ENCODE measurements around the gene HIF1A. TPM values are rescaled to one million over a fixed set of nuclear protein-coding genes. Genes with fewer than 3 reads are reported as not detected.
A peak's percentile ranks its signal among the peaks of the same experiment; 100 is the strongest.

The HIF1A gene
- total and polyA plus RNA-seq, 10 of the 15 experiments (the other 5 are each of a cell fraction or from before 2014, with no cell fraction given), result 18.3 to 97.0 (median 75.3) TPM

DNA sequence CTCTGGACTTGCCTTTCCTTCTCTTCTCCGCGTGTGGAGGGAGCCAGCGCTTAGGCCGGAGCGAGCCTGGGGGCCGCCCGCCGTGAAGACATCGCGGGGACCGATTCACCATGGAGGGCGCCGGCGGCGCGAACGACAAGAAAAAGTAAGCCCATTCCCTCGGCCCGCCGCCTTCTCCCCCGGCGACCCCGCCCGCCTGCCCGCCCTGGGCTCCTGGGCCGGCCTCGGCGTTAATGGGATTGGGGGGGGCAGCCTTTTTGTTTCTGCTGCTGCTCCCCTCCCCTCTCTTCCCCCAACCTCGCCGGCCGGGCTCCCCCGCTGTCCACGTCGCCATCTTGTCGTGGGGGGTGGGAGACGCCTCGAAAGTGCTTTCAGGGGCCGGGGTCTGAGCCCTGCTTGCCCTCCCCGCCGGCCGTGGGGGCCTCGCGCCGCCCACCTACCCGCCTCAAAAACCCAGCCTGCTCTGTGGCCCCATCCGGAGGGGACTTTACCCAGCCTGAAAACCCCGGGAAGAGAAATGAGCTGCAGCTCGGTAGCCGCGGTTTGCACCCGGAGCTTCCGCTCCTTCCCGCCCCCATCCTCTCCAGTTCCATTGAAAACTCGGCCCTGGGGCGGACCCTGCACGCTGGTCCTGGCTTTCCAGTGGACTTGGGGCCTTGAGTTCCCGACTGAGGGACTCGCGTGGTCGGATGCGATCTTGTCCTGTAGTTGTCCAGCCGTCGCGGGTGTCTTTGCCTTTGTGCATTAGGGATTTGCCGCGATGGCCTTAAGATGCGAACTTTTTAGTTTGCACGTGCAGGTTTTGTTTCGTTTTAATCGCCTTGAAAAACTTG lies 598 bp downstream of the HIF1A start (continued):
- TF ChIP-seq BACH1 (IDR thresholded peaks at IDR 0.05; ENCODE audit: borderline replicate concordance) (no peak), BMI1 (IDR thresholded peaks at IDR 0.05; ENCODE audit: borderline replicate concordance) (no peak), REST (IDR thresholded peaks at IDR 0.05; ENCODE audit: low read depth, low read length) (no peak), SIN3A (IDR thresholded peaks at IDR 0.05; ENCODE audit: low read depth, low read length) (peak; percentile 47; the same call in 1 of the 2 replicates), BCLAF1 (IDR thresholded peaks at IDR 0.05) (no peak), IRF5 (IDR thresholded peaks at IDR 0.05; ENCODE audit: borderline replicate concordance) (no peak), SKIL (IDR thresholded peaks at IDR 0.05; ENCODE audit: low read depth, poor library complexity, severe bottlenecking) (no peak), LARP7 (IDR thresholded peaks at IDR 0.05) (peak; percentile 78; the same call in 1 of the 2 replicates), SUZ12 (IDR thresholded peaks at IDR 0.05; ENCODE audit: unreplicated experiment) (no peak), CEBPB (IDR thresholded peaks at IDR 0.05; ENCODE audit: borderline replicate concordance in 1 of 2, low read depth in 2 of 2, low read length in 2 of 2) (no peak)
- TF ChIP-seq, protein P1, sequence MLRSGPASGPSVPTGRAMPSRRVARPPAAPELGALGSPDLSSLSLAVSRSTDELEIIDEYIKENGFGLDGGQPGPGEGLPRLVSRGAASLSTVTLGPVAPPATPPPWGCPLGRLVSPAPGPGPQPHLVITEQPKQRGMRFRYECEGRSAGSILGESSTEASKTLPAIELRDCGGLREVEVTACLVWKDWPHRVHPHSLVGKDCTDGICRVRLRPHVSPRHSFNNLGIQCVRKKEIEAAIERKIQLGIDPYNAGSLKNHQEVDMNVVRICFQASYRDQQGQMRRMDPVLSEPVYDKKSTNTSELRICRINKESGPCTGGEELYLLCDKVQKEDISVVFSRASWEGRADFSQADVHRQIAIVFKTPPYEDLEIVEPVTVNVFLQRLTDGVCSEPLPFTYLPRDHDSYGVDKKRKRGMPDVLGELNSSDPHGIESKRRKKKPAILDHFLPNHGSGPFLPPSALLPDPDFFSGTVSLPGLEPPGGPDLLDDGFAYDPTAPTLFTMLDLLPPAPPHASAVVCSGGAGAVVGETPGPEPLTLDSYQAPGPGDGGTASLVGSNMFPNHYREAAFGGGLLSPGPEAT (IDR thresholded peaks at IDR 0.05; ENCODE audit: low read depth), result peak; percentile 55
- TF ChIP-seq, protein P2, sequence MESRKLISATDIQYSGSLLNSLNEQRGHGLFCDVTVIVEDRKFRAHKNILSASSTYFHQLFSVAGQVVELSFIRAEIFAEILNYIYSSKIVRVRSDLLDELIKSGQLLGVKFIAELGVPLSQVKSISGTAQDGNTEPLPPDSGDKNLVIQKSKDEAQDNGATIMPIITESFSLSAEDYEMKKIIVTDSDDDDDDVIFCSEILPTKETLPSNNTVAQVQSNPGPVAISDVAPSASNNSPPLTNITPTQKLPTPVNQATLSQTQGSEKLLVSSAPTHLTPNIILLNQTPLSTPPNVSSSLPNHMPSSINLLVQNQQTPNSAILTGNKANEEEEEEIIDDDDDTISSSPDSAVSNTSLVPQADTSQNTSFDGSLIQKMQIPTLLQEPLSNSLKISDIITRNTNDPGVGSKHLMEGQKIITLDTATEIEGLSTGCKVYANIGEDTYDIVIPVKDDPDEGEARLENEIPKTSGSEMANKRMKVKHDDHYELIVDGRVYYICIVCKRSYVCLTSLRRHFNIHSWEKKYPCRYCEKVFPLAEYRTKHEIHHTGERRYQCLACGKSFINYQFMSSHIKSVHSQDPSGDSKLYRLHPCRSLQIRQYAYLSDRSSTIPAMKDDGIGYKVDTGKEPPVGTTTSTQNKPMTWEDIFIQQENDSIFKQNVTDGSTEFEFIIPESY (IDR thresholded peaks at IDR 0.05), result no peak

Measured in GM12878 (cell line).